GM12865 (cell line): Measurements from ENCODE around the gene SKIC8.

ENCODE experiments used
- DNase-seq: peaks from one replicate; pipeline ENCODE4 v3.0.0; 2010; ENCODE audit warnings: low read depth
- H3K4me3 ChIP-seq: 2 replicates; pipeline ENCODE4 v1.5.1; 2011; ENCODE audit warnings: mild to moderate bottlenecking, low read depth, low read length, control low read depth
- TF ChIP-seq, protein P1 (sequence below): IDR thresholded peaks from 2 replicates; pipeline ENCODE4 v1.5.1; 2011; ENCODE audit warnings: low read length, control low read depth, low read depth, inconsistent platforms; ENCODE audit not compliant: insufficient read depth; ENCODE audit errors: missing control alignments

The SKIC8 gene

DNA sequence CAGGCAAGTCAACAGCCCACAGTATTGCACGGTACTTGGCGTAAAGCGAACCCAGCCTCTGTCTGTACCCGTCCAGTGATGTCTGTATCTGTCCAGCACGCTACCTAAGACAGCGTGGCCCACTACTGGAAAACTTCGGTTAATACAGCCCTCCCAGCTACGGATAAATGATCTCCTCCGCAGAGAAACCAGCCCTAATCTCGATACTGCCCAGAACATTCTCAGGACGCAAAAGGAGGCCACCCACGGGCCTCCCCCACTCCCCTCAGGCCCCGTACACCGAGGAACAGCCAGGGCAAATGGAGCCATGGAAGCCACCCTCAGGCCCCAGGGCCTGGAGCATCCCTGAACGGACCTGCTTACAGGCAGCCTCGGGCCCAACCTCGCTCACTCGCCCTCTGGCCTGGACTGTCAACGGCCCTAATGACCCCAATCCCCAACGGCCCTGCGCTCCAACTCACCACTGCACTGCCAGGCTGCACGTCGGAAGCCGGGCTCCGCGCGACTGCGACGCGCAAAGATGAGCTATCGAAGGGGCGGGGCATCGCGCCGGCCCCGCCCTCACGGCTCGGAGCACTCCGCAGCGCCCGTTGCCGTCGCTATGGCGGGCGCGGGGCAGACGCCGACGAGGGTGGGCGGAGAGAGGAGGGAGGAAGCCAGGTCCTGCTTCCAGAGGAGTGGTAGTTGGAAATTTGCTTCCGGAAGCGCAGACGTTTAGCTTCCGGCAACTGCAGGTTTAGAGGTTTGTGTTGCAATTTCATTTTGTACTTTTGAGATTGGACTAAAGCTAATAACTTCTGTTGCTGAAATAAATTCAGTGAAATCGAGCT lies at the start of gene SKIC8:
Gene SKIC8, minus strand, starts transcription at position 509 of the 830 bp plus-strand sequence. CDS start 3,923 bp downstream, outside the sequence.
- H3K4me3 ChIP-seq: peak within 1 kb of the TSS; percentile 89
- TF ChIP-seq, protein P1, sequence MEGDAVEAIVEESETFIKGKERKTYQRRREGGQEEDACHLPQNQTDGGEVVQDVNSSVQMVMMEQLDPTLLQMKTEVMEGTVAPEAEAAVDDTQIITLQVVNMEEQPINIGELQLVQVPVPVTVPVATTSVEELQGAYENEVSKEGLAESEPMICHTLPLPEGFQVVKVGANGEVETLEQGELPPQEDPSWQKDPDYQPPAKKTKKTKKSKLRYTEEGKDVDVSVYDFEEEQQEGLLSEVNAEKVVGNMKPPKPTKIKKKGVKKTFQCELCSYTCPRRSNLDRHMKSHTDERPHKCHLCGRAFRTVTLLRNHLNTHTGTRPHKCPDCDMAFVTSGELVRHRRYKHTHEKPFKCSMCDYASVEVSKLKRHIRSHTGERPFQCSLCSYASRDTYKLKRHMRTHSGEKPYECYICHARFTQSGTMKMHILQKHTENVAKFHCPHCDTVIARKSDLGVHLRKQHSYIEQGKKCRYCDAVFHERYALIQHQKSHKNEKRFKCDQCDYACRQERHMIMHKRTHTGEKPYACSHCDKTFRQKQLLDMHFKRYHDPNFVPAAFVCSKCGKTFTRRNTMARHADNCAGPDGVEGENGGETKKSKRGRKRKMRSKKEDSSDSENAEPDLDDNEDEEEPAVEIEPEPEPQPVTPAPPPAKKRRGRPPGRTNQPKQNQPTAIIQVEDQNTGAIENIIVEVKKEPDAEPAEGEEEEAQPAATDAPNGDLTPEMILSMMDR: no peak

DNA sequence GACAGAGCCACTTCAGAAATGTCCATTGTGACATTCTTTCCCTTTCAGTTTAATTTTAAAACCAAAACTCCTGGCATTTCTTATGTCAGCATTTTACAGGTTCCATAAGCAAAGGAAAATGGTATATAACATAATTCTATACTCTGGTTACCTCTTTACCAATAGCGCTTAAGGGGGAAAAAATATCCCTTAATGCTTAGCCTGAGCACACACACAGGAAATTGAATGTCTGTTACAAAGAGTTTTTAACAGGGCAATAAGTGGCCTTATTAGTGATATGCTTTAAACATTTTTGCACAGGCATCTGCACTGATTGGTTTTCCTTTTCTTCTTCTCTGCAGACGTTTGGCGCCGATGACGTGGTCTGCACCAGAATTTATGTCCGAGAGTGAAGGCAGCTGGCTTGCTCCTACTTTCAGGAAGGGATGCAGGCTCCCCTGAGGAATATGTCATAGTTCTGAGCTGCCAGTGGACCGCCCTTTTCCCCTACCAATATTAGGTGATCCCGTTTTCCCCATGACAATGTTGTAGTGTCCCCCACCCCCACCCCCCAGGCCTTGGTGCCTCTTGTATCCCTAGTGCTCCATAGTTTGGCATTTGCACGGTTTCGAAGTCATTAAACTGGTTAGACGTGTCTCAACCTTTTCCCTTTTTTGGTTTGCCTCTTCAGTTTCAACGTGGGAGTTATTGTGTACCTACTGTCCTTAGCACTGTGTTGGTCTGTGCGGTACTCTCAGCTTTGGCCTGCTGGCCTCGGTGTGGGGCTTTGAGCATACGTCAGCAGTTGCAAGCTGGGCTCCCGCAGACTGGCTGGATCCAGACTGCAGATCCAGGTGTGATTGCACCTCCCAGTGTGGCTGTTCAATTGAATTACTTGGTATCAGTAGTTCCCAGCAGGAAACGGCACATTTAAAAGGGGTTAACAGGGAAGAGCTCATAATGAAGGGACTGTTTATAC lies 48.5 kb upstream of the SKIC8 start:
- H3K4me3 ChIP-seq: no peak overlapping the region
- no peak for DNase-seq
- TF ChIP-seq, protein P1: no peak

More for the DNA sequence above, at the start of gene SKIC8:
- peak; percentile 94 for DNase-seq

DNA sequence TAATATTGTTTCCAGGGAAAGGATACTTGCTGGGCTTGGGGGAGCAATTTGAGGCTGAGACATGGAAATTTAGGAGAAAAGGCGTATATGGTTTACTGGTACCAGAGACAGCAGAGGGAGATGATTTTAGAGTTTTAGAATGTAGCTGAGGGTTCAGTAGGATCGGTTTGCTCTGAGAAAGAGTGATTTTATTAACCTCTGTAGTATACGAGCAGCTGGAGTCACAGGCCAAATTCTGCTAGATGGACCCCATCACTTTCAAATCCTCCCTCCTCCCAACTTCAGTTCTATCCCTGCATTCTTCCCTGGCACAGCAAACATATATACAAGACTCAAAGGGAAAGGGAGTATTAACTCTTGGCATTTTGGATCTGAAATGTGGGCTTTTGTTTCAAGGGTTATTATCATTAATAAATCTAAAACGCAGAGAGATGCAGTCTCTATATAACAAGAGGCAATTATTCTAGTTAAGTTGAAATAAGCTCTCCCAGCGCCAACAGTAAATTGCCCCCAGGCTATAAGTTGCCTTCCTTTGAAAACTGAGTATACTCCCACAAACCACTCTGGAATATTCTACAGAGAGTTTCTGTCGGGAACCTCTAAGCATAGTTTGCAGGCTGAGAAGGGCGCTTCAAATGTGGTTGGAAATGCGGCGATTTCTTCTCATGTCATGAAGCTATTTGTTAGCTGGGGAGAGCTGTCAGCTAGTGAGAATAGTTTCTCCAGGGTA lies 46.2 kb upstream of the SKIC8 start:
- DNase-seq: no peak
- no peak overlapping the region for H3K4me3 ChIP-seq
- TF ChIP-seq, protein P1: no peak

DNA sequence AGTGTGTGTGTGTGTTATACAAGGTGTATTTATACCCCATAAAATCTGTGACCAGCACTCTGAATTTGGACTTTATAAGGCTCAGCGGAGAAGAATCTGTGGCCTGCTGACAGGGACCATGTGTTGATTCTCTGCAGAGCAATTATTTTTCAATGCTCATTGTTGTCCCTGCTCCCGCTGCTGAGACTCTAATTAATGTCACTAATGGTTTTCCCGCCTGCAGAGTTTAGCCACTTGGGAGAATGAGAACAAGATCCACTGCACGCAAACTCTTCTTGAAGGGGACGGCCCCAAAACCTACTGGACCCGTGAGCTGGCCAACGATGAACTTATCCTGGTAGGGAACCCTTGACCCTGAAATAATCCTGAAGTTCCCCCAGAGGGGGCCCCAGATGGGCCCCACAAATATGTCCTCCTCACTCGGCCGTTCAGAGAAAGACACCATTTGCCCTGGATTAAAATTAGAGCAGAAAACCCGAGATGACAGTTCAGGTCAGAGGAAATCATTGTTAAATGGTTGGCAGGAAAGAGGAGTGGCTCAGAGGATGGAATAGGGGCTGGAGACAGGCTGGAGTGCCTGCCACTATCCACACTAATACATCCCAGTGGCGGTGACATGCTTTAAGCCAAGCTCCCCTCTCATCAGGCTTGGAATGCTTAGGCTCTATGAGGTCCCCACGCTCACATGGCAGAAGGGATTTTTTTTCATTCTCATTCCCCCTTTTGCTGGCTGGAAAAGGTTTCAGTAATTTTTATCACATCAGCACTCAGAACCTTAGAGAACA lies 44.1 kb upstream of the SKIC8 start:
- no peak overlapping the region for H3K4me3 ChIP-seq
- no peak for DNase-seq
- TF ChIP-seq, protein P1: no peak

- DNase-seq: no peak
- no peak overlapping the region for H3K4me3 ChIP-seq
- TF ChIP-seq, protein P1: no peak
Observed at GRCh38 chr15:78342021-78342420, 42.6 kb upstream of the SKIC8 start.
